ENCODE data around the gene DEFB116. TPM values are rescaled to one million over a fixed set of nuclear protein-coding genes. Genes with fewer than 3 reads are reported as not detected.

The DEFB116 gene
- total RNA-seq (2016; rRNA removed; fragmentation: Illumina TruSeq; extraction: Trizol) (not detected in 2 replicates), polyA plus RNA-seq (2011; rRNA removed) (not detected in 2 replicates), polyA minus RNA-seq (2011; rRNA and poly(A)+ RNA removed; ENCODE audit: low replicate concordance) (not detected in 2 replicates), Bru-seq, nascent RNA (not detected), BruChase-seq, experiment 1, labeled RNA remaining after a 6-hour chase (not detected), BruChase-seq, experiment 2, labeled RNA remaining after a 2-hour chase (not detected)
- not detected in 2 replicates for total RNA-seq (2016; cell fraction: cytosol; rRNA removed; fragmentation: Illumina TruSeq; extraction: Trizol; ENCODE audit: low read depth)
- not detected in 2 replicates for total RNA-seq (2016; cell fraction: insoluble cytoplasmic fraction; rRNA removed; fragmentation: Illumina TruSeq; extraction: Trizol)
- not detected in 2 replicates for total RNA-seq (2016; cell fraction: membrane; rRNA removed; fragmentation: Illumina TruSeq; extraction: Trizol)
- not detected in 2 replicates for total RNA-seq (2016; cell fraction: nucleus; rRNA removed; fragmentation: Illumina TruSeq; extraction: Trizol)
- not detected in 2 replicates for polyA plus RNA-seq (2011; cell fraction: cytosol; rRNA removed)
- not detected in 2 replicates for polyA plus RNA-seq (2011; cell fraction: nucleus; rRNA removed)
- polyA plus RNA-seq (2012), result not detected in 2 replicates
- polyA plus RNA-seq (2016; cell fraction: cytosol; fragmentation: Illumina TruSeq; extraction: Trizol; ENCODE audit: low read depth), result not detected in 2 replicates
- polyA plus RNA-seq (2016; cell fraction: insoluble cytoplasmic fraction; fragmentation: Illumina TruSeq; extraction: Trizol; ENCODE audit: low read depth), result not detected in 2 replicates
- not detected in 2 replicates for polyA plus RNA-seq (2016; cell fraction: membrane; fragmentation: Illumina TruSeq; extraction: Trizol; ENCODE audit: low read depth)
- polyA plus RNA-seq (2016; cell fraction: nucleus; fragmentation: Illumina TruSeq; extraction: Trizol; ENCODE audit: insufficient read depth, low read depth), result not detected in 2 replicates
- not detected in 2 replicates for polyA minus RNA-seq (2011; cell fraction: cytosol; rRNA and poly(A)+ RNA removed)
- polyA minus RNA-seq (2011; cell fraction: nucleus; rRNA and poly(A)+ RNA removed), result not detected in 2 replicates
- long read RNA-seq, experiment 1, result 0 reads
- long read RNA-seq, experiment 2, result 0 reads

- Histone ChIP-seq H3K27ac (ENCODE audit: extremely low read length, insufficient read depth, low read length) (no peak within 1 kb of the TSS), H3K9me3 (ENCODE audit: low read length) (no peaks in the 10 kb centered on the region), H3K27me3 (ENCODE audit: control insufficient read depth in 1 of 2, insufficient read depth in 2 of 2, low read length in 2 of 2) (no peaks in the 10 kb centered on the region), H3K4me3 (replicated peaks in 1 of 3; ENCODE audit: insufficient read depth in 1 of 3, low read depth in 2 of 3, low read length in 3 of 3) (no peak within 1 kb of the TSS), H2AFZ (ENCODE audit: low read length) (no peak within 1 kb of the TSS), H3K9ac (ENCODE audit: insufficient read depth, low read depth, low read length) (no peak within 1 kb of the TSS), H3K4me2 (ENCODE audit: low read depth, low read length) (no peak within 1 kb of the TSS), H4K20me1 (ENCODE audit: insufficient read depth, low read length) (no peaks in the 10 kb centered on the region), H3K79me2 (ENCODE audit: insufficient read depth, low read length) (no peaks in the 10 kb centered on the region), H3K4me1 (ENCODE audit: insufficient read depth, low read length) (no peaks in the 10 kb centered on the region), H3K36me3 (replicated peaks in 1 of 2; ENCODE audit: control insufficient read depth in 1 of 2, insufficient read depth in 2 of 2, low read length in 2 of 2) (no peaks in the 10 kb centered on the region)
- ATAC-seq, result no peak
- CTCF ChIA-PET (ENCODE audit: low intra/inter-chr PET ratio, low total read pairs), result no interaction called here
- intact Hi-C loops (cut with micrococcal nuclease; ENCODE audit: unreplicated experiment), result no loop called here
- in situ Hi-C loops (cut with HindIII; ENCODE audit: extremely low pct_ligation_motif_present, low pct_unique_long_range_greater_than_20kb), result no loop called here
- BruUV-seq (replicated peaks), result no TSS peak
- DNase-seq (ENCODE audit: low spot score), result no peak
- 2% methylated on average over 8 of the region's 8 CpGs for WGBS (ENCODE audit: low lambda C conversion rate)
- TF ChIP-seq PAX8 (CRISPR knock-in tag; IDR thresholded peaks at IDR 0.05; ENCODE audit: borderline replicate concordance), result no peak
- TF ChIP-seq, protein P1, sequence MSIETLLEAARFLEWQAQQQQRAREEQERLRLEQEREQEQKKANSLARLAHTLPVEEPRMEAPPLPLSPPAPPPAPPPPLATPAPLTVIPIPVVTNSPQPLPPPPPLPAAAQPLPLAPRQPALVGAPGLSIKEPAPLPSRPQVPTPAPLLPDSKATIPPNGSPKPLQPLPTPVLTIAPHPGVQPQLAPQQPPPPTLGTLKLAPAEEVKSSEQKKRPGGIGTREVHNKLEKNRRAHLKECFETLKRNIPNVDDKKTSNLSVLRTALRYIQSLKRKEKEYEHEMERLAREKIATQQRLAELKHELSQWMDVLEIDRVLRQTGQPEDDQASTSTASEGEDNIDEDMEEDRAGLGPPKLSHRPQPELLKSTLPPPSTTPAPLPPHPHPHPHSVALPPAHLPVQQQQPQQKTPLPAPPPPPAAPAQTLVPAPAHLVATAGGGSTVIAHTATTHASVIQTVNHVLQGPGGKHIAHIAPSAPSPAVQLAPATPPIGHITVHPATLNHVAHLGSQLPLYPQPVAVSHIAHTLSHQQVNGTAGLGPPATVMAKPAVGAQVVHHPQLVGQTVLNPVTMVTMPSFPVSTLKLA (IDR thresholded peaks at IDR 0.05), result peak; percentile 100
- POLR2A ChIA-PET, result no interaction called here
- FAIRE-seq, result no peak
Measured at GRCh38 chr20:31308535-31309162, at the start of gene DEFB116. TSS of gene DEFB116 (minus strand) at chr20:31308585. CDS start at chr20:31308585, 0 bp downstream.
